ENCODE data around the gene SPATA21.
"Not testable (repeated sequence)": the region's sequence is repeated elsewhere in the genome, so short reads cannot be mapped to it uniquely, and the experiment has no call there.

The SPATA21 gene

GRCh38 chr1:16385659-16386453 lies 51.4 kb downstream of the SPATA21 start:
- DNase-seq (ENCODE audit: low read depth in 3 of 3, low spot score in 1 of 3), result no peak

GRCh38 chr1:16383888-16384287 lies 53.3 kb downstream of the SPATA21 start:
- no peak for DNase-seq (ENCODE audit: low read depth in 3 of 3, low spot score in 1 of 3)

GRCh38 chr1:16380868-16381267 lies 56.4 kb downstream of the SPATA21 start:
- no peak for DNase-seq (ENCODE audit: low read depth in 3 of 3, low spot score in 1 of 3)

GRCh38 chr1:16378443-16378842 lies 58.8 kb downstream of the SPATA21 start:
- no peak for DNase-seq (ENCODE audit: low read depth in 3 of 3, low spot score in 1 of 3)

GRCh38 chr1:16376971-16377370 lies 60.3 kb downstream of the SPATA21 start:
- no peak for DNase-seq (ENCODE audit: low read depth in 3 of 3, low spot score in 1 of 3)

GRCh38 chr1:16375521-16376340 lies 61.5 kb downstream of the SPATA21 start:
- no peak for DNase-seq (ENCODE audit: low read depth in 3 of 3, low spot score in 1 of 3)

- DNase-seq (ENCODE audit: low read depth in 3 of 3, low spot score in 1 of 3), result no peak
Measured at GRCh38 chr1:16374266-16374665, 63.0 kb downstream of the SPATA21 start.

GRCh38 chr1:16372535-16373285 lies 64.5 kb downstream of the SPATA21 start:
- DNase-seq (ENCODE audit: low read depth in 3 of 3, low spot score in 1 of 3), result no peak

GRCh38 chr1:16371725-16372124 lies 65.5 kb downstream of the SPATA21 start:
- no peak for DNase-seq (ENCODE audit: low read depth in 3 of 3, low spot score in 1 of 3)

GRCh38 chr1:16369821-16370220 lies 67.4 kb downstream of the SPATA21 start:
- DNase-seq (ENCODE audit: low read depth in 3 of 3, low spot score in 1 of 3), result no peak

- DNase-seq (ENCODE audit: low read depth in 3 of 3, low spot score in 1 of 3), result no peak
Measured at GRCh38 chr1:16367968-16368890, 69.0 kb downstream of the SPATA21 start.

GRCh38 chr1:16367258-16367967 lies 69.8 kb downstream of the SPATA21 start:
- peak; percentile 49 to 81 (median 52) for DNase-seq (ENCODE audit: low read depth in 3 of 3, low spot score in 1 of 3)

- peak; percentile 85 to 90 (median 90) for DNase-seq (ENCODE audit: low read depth in 3 of 3, low spot score in 1 of 3)
Measured at GRCh38 chr1:16366722-16367257, 70.4 kb downstream of the SPATA21 start, which contains the start of gene SZRD1. SZRD1 (plus strand) TSS chr1:16367242; CDS start chr1:16367258, 16 bp downstream.

GRCh38 chr1:16365146-16365498 lies 72.1 kb downstream of the SPATA21 start:
- not testable (repeated sequence) for DNase-seq (ENCODE audit: low read depth in 3 of 3, low spot score in 1 of 3)

GRCh38 chr1:16356867-16357266 lies 80.4 kb downstream of the SPATA21 start:
- no peak for DNase-seq (ENCODE audit: low read depth in 3 of 3, low spot score in 1 of 3)

GRCh38 chr1:16354619-16355018 lies 82.6 kb downstream of the SPATA21 start:
- DNase-seq (ENCODE audit: low read depth in 3 of 3, low spot score in 1 of 3), result no peak

- DNase-seq (ENCODE audit: low read depth in 3 of 3, low spot score in 1 of 3), result no peak
Measured at GRCh38 chr1:16352842-16353535, 84.2 kb downstream of the SPATA21 start.

- DNase-seq (ENCODE audit: low read depth in 3 of 3, low spot score in 1 of 3), result peak; percentile 75 to 87 (median 85)
Measured at GRCh38 chr1:16351994-16352841, 85.0 kb downstream of the SPATA21 start, which contains the start of gene FBXO42. FBXO42 (minus strand) TSS chr1:16352480; CDS start chr1:16315418, 37,062 bp downstream.
